CD4-positive, alpha-beta T cell treated with Interleukin-17A for 4 hours (primary cell): ENCODE data around the gene HSPBP1.

ENCODE experiments used
- DNase-seq: peaks from one replicate; pipeline ENCODE4 v3.0.0-alpha.2; 2020; ENCODE audit warnings: mixed read lengths

The HSPBP1 gene

GRCh38 chr19:55304279-55304978, 24.5 kb upstream of the HSPBP1 start:
- peak; percentile 34 for DNase-seq

DNA sequence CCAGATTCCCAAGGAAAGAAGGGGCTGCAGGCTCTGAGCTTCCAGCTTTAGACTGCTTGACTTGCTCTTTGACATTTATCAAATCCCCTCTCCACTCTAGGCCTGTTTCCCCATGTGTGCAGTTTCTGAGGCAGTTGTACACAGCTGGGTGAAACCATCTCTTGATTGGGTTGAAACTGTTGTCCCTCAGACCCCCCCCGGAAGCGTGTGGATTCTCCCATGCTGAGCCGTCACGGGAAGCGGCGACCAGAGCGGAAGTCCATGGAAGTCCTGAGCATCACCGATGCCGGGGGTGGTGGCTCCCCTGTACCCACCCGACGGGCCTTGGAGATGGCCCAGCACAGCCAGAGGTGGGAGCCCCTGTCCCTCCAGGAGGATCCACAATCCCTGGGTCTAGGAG, 23.6 kb upstream of the HSPBP1 start:
- DNase-seq: no peak

DNA sequence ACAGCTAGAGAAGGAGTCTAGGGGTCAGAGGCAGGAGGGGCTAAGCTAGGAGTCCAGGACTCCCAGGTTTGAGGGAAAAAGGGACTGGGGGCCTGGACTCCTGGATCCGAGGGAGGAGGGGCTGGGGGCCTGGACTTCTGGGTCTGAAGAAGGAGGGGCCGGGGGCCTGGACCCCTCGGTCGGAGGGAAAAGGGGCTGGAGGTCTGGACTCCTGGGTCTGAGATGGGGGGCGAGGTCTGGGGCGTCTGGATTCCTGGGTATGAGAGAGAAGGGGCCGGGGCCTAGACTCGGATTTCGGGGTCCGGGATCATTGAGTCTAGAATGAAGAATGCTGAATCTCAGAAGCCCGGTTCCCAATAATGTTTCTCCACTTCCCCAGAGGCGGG, 22.4 kb upstream of the HSPBP1 start:
- no peak for DNase-seq

- peak; percentile 97 for DNase-seq
Observed at GRCh38 chr19:55301459-55302317, 21.8 kb upstream of the HSPBP1 start.

GRCh38 chr19:55300886-55301458, 21.1 kb upstream of the HSPBP1 start:
- no peak for DNase-seq

GRCh38 chr19:55299991-55300390, 20.1 kb upstream of the HSPBP1 start:
- DNase-seq: no peak

DNA sequence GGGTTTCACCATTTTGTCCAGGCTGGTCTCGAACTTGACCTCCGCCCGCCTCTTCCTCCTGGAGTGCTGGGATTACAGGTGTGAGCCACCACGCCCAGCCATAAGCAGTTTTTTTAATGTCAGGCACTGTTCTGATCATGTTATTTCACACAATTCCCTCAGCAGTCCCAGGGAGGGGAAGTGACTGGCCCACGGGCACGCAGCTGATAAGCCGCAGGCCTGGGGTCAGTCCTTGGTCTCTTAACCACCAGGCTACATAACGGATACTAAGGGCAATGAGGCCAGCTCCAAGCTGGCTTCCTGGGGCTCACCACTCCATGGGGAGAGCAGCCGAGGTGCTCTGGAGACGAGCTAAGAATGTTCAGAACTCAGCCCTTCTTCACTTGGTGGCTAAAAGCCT, 17.4 kb upstream of the HSPBP1 start:
- DNase-seq: no peak

DNA sequence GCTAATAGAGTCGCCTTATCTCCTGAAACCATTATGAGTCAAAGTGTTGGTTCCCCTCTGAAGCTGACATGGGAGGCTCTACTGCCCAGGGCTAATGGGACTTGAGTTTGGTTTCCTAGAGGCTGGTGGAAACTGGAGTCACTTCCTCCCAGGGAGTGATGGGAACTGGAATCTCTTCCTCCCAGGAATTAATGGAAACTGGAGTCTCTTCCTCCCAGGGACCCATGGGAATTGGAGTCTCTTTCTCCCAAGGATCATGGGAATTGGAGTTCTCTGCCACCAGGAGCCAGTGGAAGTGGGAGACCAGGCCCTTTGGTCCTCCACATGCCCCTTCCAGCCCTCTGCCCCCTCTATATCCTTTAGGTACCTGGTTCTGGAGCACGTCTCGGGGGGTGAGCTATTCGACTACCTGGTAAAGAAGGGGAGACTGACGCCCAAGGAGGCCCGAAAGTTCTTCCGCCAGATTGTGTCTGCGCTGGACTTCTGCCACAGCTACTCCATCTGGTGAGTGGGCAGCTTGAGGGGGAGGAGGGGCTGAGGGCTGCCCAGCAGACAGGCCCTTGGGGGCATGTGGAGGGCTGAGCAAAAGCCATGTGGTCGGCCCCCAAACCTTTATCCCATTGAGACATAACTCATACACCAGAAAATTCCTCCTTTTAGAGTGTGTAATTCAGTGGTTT, 9.3 kb upstream of the HSPBP1 start:
- no peak for DNase-seq

GRCh38 chr19:55287361-55288079, 7.6 kb upstream of the HSPBP1 start:
- DNase-seq: no peak

GRCh38 chr19:55285229-55285890, 5.5 kb upstream of the HSPBP1 start:
- no peak for DNase-seq

GRCh38 chr19:55284405-55285058, 4.6 kb upstream of the HSPBP1 start:
- no peak for DNase-seq

DNA sequence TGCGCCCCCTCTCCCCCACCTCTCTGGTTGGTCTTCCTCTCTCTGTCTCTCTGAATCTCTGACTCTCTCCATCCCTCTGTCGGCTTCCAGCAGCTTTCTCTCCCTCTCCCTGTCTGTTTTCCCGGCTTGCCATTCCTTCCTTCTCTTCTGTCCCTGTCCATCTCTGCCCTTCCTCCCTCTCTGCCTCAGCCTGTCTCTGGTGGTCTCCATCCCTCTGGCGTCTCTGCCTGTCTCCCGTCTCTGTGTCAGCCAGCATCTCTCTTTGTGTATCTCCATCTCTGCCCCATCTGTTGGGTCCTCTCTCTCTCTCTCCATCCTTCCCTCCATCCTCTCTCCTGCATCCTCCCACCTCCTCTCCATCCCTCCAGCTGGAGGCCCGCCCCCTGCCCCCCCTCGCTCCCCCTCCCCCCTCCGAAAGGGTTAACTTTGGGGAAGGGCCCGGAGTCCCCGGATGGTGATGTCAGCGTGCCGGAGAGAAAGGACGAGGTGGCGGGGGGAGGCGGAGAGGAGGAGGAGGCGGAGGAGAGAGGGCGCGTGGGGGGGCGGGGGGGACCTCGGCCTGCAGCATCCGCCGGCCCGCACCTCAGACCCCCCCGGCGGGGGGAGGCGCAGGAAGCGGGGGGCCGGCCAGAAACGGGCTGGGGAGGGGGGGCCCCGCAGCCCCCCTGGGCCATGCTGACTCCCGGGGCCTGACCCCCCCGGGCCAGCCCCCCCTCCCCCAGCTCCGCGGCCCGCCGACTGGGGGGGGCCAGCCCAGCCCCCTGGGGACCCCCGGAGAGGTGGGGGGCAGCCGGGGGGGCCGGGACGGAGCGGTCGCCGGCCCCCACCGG, 3.9 kb upstream of the HSPBP1 start, which contains the start of gene BRSK1:
BRSK1 (plus strand) TSS at position 450 of the 830 bp plus-strand sequence. CDS start 446 bp downstream, outside the sequence.
- peak; percentile 62 for DNase-seq

GRCh38 chr19:55279340-55279739, 570 bp downstream of the HSPBP1 start:
- DNase-seq: no peak

- no peak for DNase-seq
Observed at GRCh38 chr19:55278391-55279135, 1.3 kb downstream of the HSPBP1 start.

DNA sequence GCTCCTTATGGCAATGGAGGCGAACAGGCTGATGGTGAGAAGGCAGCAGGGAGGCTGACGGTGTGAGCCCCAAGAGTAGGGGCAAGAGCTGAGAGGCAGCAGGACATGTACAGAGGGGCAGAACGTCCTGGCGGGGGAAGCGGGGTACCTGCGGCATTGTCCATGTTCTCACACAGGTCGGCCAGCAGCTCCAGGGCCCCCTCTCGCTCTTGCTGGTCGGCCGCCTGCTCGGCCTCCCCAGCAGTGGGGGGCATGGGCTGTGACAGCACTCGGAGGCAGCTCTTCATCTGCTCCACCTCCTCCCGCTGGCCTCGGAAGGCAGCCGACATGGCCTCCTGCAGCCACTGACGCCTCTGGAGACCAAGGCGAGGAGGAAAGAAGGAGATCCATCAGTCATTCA, 2.4 kb downstream of the HSPBP1 start:
- no peak for DNase-seq

GRCh38 chr19:55276720-55277430, 3.0 kb downstream of the HSPBP1 start:
- DNase-seq: no peak

DNA sequence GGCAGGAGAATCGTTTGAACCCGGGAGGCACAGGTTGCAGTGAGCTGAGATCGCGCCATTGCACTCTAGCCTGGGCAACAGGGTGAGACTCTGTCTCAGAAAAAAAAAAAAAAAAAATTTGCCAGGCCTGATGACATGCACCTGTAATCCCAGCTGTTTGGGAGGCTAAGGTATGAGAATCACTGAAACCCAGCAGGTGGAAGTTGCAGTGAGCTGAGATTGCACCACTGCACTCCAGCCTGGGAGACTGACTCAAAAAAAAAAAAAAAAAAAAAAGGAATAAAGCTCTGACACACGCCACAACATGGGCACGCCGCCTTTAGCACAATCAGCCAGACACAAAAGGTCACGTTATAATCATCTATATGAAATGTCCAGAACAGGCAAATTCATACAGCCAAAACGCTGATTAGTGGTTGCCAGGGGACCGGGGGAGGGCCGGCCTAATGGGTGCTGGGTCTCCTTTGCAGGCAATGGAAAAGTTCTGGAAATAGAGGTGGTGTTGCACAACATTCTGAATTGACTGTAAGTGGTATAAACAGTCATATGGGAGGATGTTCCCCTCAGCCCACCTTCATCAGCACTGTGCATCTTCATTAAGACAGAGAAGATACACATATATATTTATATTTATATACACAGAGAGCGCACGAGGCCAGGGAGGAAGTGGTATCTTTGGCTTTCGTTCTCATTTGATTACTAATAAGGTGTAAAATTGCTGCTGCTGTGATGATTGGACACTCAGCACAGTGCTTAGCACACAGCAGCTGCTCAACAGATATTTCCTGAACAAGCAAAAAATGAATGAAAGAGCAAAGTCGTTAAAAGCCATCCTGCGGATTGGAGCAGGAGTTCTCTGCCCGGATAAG, 3.8 kb downstream of the HSPBP1 start:
- no peak for DNase-seq
